Skin epidermis (tissue), 12 donors: ENCODE data around the gene SERTAD1.
"Not testable (repeated sequence)": the region's sequence is repeated elsewhere in the genome, so short reads cannot be mapped to it uniquely, and the experiment has no call there.

Source experiments
- H3K27ac ChIP-seq, 21 experiments: fragments of 200-600 bp; sonication (generic) in 11 of 21; one replicate each; pipeline ENCODE4 v1.5.0; 2020; ENCODE audit warnings: mild to moderate bottlenecking in 3 of 21, inconsistent platforms in 2 of 21, moderate library complexity in 2 of 21
- H3K4me3 ChIP-seq, 7 experiments: fragments of 200-600 bp; sonication (generic) in 2 of 7; one replicate each; pipeline ENCODE4 v1.5.0; 2020; ENCODE audit warnings: inconsistent platforms in 2 of 7, mild to moderate bottlenecking in 2 of 7, moderate library complexity in 1 of 7

SERTAD1 gene

DNA sequence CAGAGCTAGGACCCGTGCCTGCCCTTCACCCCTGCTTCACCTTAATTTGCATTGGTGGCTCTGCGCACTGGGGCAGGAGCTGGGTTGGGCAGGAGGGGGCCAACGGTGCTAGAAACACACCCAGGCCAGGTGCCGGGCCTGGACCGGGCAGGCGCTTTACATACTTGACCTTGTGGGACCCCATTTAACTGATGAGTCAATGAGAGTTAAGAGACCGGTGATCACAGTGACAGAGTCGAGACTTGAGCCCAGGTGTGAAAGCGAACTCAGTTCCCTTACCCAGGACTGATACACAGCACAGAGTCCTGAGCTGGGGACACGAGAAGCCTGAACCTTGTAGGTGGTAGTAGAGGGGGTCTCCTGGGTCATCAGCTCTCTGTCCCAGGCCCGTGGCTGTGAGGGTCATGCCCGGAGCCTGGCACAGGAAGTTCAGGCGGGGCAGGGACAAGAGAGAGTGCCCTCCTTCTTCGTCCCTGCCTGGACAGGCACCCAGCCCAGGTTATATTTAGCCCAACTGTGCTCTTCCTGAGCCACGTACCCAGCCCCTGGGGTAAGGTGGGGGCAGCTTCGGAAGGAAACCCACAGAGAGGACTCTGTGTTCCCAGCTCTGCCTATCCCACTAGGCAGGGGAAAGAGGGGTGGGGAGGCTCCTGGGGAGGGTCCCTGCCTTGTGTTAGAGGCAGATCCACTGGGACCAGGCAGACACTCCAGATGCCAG is 14.5 kb downstream of the SERTAD1 start:
- H3K27ac ChIP-seq: peak overlapping the region in 5 of 21 experiments; percentile 11 to 55 (median 36)

DNA sequence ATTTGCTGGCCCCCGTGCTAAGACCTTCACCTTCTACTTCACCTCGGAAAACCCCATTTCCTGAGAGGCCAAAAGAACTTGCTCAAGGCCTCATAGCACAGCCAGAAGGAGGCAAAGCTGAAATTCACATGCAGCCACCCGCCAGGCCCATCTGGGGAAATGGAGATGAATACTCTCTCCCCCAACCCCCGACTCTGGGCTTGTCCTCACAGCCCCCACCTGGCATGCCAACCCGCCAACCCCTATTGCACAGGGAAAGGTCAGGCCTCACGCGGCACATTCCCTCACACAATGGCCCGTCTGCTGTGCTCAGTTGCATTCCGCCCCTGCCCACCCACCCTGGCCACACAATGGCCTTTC is 15.8 kb downstream of the SERTAD1 start:
- no peak overlapping the region for H3K27ac ChIP-seq
- no peak overlapping the region for H3K4me3 ChIP-seq

More for the DNA sequence above, 14.5 kb downstream of the SERTAD1 start:
- H3K4me3 ChIP-seq: no peak overlapping the region

DNA sequence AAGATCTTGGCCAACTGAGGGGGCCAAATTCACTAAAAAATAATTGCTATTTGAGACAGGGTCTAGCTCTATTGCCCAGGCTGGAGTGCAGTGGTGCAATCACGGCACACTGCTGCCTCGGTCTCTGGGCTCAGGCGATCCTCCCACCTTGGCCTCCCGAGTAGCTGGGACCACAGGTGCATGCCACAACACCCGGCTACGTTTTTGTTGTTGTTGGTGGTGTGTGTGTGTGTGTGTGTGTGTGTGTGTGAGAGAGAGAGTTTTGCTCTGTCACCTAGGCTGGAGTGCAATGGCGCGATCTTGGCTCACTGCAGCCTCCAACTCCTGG is 17.2 kb downstream of the SERTAD1 start:
- not testable (repeated sequence) for H3K4me3 ChIP-seq, H3K27ac ChIP-seq

DNA sequence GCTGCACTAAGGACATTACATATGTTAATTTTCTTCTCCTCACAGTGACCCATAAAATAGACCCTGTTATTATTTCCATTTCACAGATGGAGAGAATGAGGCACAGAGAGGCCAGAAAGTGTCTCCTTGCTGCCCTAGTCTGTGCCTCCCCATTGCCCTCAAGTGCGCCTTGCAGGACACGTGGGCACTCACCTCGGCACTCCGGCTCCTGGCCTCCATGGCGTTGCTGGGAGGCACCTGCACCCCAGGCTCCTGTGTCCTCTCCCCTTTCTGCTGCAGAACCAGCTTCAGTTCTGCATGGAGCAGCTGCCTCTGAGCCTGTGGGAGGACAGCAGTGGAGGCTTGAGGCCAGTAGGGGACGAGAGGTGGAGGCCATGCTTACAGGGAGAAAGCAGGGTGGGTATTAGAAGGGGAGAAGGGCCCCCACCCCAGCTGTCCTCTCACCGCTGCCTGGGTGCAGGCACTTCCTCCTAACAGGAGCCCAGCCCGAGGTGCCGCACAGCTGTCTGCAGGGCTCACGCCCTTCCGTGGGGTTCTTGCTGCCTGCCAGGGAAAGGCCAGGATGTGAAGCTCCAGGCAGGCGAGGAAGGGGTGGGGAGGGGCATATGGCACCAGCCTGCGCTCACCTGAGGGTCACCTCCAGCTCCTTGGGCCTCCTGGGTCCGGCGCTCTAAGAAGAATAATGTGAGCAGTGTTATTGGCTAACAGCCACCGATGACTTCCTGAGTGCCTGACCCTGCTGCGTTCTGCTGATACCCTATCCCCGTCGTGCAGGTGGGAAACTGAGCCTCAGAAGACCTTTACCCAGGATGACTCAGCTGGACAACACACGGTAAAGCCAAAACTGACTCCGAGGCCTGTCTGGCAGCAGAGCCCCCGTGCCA is 17.8 kb downstream of the SERTAD1 start:
- Histone ChIP-seq H3K4me3 (no peak overlapping the region), H3K27ac (no peak overlapping the region)

DNA sequence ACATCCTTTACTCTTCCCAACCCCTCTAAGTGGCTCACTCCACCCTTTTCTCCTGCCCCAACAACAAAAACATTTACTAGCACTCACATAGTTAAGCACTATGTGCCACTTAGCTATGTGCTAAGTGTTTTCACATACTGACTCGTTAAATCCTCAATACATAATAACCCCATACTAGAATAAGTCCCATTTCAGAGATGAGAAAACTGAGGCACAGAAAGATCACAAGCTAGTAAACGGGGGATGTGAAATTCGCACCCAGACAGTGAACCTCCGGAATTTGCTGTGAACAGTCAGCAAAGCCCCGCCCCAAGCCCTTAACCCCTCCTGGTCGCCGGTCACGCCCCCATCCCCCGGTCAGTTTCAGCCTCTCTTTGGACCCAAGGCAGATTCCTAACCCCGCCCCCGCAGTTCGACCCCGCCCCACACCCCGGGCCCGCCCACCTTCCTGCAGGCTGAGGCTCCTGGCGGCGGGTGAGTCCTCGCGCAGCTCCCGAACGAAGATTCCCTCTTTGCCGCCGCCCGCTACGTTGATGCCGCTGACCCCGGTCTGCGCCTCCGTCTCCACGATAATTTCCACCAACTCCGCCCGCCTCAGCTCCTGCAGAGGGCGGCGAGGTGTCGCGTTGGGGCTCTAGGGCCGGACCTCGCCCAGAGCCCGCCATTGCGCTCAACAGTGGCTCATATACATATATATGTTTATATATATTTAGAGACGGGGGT is 22.4 kb downstream of the SERTAD1 start:
- Histone ChIP-seq H3K27ac (peak overlapping the region in 19 of 21 experiments; percentile 0 to 85 (median 71)), H3K4me3 (peak overlapping the region; percentile 35 to 63 (median 56))

DNA sequence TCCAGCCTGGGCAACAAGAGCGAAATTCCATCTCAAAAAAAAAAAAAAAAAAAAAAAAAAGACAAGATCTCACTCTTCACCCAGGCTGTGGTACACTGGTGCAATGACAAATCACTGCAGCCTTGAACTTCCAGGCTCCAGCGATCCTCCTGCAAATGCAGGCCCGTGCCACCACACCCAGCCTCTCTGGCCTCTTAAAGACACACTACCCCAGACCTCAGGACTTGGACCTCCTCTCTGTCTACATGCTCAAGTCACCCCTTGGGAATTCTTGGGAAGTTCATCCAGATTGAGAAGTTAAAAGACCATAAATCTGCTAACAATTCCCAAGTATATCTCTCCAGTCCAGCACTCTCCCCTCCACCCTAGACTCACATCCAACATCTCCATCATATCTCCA is 25.2 kb downstream of the SERTAD1 start:
- Histone ChIP-seq H3K27ac (no peak overlapping the region), H3K4me3 (no peak overlapping the region)

DNA sequence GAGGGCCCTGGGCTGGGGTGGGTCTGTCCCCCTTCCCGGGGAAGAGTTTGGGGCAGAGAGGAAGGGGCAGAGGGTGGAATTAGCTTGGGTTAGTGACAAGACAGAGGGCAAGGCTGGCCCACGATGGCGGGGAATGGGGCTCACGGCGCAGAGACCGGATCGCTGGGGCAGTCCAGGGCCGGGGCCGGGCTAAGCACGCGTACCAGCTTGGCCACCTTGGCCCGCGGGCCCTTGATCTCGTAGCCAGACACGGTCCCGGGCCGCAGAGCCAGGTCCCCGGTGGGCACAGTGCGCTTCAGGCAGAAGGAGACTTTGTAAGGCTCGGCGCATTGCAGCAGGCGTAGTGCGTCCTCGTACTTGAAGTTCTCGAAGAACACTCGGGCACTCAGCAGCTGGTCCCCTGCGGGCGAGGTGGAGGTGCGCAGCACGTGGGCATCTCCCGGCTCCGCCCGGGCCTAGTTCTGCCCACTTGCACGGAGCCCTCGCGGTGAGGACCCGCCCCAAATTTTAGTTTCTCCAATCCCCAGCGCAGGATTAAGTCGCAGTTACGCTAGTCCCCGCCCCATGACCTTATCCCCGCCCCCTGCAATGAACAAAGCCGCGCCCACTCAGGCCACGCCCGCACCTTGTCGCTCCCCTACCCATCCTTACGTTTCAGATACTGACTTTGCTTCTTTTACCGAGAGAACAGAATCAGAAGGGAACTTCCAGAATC is 27.2 kb downstream of the SERTAD1 start:
- peak overlapping the region in 1 of 21 experiments; percentile 20 for H3K27ac ChIP-seq
- peak overlapping the region in 1 of 7 experiments; percentile 19 for H3K4me3 ChIP-seq

DNA sequence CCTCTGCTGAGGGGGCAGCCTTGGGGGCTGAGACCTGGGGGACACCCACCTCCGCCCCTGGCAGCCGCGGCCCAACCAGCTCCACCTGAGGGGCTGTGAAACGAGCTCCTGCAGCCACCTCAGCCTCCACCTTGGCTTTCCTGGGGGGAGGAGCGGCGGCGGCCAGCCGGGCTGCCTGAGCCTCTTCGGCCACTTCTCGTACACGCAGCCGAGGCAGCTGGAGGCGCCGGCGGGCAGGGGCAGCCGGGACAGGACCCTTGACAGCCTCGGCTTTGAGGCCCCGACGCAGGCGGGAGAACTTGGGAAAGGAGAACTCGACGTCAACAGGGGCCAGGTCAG is 28.3 kb downstream of the SERTAD1 start:
- Histone ChIP-seq H3K4me3 (no peak overlapping the region), H3K27ac (no peak overlapping the region)

DNA sequence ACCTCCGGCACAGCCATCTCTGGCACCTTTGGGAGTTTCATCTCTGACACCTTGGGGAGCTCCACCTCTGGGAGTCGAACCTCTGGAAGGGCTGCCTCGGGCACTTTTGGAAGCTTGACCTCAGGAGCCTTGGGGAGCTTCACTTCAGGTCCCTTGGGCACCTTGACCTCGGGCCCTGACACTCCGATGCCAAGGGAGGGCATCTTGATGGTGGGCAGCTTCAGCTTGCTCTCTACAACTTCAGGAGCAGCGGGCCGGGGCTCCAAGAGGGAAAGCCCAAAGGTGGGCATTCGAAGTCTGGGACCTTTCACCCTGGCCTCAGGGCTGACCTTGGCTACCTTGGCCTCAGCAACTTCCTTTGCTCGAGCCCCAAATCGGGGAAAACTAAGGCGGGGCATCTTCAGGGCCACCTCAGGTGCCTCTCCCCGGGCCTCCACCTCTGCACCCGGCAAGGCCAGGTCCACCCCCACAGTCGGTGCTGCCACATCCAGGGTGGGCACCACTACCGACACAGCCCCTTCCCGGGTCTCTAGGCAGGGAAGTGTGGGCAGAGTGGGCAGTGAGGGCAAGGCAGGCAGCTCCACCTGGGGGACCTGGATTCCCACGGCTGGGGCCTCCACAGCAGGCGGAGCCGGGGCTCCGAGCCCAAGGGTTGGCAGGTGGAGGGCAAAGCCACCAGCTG is 28.8 kb downstream of the SERTAD1 start:
- H3K27ac ChIP-seq: no peak overlapping the region
- H3K4me3 ChIP-seq: no peak overlapping the region

DNA sequence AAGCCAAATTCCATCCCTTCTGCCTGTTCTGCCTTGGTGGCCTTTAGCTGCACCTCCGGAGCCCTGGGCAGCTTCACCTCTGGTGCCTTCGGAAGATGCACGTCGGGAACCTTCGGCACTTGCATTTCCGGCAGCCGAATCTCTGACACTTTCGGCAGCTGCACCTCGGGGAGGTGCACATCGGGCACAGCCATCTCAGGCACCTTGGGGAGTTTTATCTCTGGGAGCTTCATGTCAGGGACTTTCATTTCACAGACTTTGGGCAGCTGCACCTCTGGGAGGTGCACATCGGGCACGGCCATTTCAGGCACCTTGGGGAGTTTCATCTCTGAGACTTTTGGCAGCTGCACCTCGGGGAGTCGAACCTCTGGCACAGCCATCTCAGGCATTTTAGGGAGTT is 29.8 kb downstream of the SERTAD1 start:
- Histone ChIP-seq H3K4me3 (no peak overlapping the region), H3K27ac (no peak overlapping the region)

DNA sequence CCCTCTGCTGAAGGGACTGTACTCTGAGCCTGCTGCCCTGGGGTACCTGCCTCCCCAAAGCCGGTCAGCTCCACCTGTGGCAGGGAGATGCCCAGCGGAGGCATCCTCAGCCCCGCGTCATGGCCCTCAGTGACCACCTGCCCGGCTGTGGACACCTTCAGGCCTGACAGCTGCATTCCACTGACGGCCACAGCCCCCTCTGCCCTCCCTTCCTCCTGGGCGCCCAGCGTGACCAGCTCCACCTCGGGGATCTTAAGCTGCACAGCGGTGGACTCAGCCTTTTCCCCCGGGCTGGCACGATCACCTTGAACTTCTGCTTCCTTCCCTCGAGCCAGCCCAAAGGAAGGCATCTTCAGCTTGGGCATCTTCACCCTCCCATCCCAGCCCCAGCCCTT is 31.0 kb downstream of the SERTAD1 start:
- Histone ChIP-seq H3K27ac (no peak overlapping the region), H3K4me3 (no peak overlapping the region)

DNA sequence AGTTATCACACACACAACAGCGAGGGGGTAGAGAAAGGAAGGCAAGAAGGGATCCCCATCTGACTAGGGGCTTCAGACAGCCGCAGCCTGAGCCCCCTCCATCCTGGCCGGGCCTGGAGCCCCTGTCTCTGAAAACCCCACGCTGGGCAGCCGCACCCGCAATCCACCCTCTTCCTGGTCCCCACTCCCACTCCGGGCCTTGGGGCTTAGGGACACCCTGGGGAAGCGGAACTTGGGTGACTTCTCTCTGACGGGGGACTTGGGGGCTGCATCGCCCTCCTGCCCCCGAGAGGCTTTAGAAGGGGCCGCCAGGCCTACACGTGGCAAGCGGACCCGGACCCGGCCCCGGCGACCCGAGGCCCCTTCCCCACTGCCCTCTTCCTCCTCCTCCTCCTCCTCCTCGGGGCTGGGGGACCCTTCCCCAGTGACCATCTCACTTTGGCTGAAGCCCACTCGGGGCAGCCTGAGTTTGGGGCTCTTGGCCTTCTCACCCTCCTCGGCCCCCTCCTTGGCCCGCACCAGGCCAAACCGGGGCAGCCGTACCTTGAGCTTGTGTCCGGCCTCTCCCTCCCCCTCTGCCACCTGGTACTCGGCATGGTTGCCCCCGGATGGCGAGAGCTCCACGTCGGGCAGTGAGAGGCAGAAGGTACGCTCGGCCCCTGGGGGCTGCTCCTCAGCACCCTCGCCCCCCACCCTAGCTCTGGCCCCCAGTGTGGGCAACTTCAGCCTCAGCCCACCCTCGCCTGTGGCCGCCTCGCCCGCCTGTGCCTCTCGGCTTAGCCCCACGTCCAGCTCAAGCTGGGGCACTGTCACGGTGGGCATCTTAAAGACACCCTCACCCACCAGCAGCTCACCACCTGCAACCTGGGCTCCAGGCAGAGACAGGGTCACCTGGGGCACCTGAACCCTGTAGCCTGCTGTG is 31.6 kb downstream of the SERTAD1 start:
- Histone ChIP-seq H3K27ac (no peak overlapping the region), H3K4me3 (no peak overlapping the region)

DNA sequence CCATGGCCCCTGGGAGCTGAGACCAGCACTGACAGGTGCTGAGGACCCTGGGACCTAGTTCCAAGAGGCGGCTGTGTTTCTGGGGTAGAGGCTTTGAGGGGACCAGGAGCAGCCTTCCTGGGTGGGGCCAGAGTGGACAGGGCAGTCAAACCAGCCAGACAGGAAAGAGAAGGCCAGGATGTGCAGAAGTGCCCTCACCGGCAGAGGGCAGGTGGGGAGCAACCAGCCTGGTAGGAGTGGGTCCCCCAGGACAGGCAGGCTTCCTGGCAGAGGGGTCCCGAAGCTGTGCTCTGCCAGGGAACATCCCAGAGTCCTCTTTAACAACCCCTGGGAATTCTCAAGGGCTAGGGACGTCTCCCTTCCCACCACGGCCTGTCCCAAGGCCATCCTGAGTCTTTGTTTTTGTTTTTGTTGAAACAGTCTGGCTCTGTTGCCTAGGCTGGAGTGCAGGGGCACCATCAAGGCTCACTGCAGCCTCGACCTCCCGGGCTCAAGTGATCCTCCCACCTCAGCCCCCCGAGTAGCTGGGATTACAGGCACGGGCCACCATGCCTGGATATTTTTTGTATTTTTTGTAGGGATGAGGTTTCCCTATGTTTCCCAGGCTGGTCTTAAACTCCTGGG is 32.8 kb downstream of the SERTAD1 start:
- H3K27ac ChIP-seq: peak overlapping the region in 3 of 21 experiments; percentile 17 to 30 (median 21)
- H3K4me3 ChIP-seq: no peak overlapping the region

DNA sequence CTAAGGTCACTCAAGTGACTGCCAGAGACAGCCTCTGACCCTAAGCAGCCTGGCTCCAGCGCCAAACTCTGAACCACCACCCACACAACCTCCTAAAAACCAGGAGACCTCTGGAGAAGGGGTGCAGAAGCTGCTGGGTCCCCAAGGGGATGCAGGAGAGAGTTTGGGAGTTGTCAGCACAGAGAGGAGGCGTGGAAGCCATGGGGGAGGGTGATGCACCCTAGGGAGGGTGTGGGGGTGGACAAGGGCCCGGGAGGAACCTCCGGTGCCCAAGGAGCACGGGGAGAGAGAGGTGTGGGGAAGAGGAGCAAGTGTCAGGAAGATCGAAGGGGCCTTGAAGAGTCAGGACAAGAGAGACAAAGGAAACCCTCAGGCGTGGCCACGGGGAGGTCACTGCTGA is 33.7 kb downstream of the SERTAD1 start:
- no peak overlapping the region for H3K4me3 ChIP-seq
- H3K27ac ChIP-seq: peak overlapping the region in 1 of 21 experiments; percentile 21

DNA sequence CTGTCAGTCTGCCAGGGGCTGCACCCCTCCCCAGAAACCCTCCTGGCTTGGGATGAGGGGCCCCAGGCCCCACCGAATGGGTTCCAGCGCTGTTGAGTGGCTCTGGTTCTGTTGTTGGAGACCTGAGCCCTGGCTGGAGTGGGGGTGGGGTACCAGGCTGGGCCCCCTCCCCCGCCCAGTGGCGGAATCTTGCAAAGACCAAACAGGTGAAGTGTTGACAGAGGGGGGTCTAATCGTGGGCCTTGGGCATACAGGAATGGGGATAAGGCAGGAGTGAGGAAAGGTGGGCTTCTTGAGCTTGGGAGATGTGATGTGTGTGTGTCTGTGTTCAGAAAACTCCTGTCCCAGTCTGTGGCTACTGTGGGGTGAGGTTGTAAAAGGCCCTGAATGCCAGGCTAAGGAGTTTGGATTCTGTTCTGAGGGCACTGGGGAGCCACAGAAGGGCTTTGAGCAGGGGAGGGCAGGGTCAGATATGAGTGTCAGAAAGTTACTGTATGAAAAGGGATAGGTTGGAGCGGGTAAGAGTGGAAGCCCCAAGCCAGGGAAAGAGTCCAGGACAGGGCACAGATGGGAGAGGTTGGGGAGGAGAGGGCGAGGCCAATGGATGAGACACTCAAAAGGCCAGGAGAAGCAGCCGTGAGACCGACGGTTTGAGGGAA is 35.6 kb downstream of the SERTAD1 start, which contains the start of gene HIPK4:
TSS of gene HIPK4 (minus strand) at position 98 of the 659 bp plus-strand sequence. CDS start 279 bp downstream, outside the sequence.
- H3K4me3 ChIP-seq: no peak within 1 kb of the TSS
- no peak within 1 kb of the TSS for H3K27ac ChIP-seq

DNA sequence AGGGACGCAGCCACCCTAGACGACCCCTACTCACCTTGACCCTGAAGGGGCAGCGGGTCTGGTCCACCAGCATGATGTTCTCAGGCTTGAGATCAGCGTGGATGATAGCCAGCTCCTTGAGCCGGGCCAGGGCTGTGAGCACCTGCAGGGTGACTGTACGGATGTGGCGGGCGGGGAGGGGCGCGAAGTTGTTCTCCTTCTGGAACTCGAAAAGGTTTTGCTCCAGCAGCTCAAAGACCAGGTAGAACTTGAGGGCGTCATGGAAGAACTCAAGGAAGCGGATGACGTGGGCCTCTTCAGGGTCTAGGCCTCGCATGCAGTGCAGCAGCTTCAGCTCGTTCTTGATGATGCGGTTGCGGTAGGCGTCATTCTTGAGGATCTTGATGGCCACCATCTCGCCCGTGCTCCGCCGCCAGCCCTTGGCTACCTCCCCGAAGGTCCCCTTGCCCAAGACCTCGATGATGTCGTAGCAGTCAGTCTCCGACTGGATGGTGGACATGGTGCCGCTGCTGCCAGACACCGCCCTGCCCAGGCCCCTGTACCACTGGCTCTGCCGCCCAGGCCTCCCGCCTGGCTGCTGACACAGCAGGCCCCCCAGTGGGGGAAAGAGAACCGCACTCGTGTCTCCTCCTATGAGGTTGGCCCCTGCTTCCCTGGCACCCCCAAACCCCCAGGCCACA is 36.2 kb downstream of the SERTAD1 start:
- Histone ChIP-seq H3K27ac (no peak overlapping the region), H3K4me3 (no peak overlapping the region)

DNA sequence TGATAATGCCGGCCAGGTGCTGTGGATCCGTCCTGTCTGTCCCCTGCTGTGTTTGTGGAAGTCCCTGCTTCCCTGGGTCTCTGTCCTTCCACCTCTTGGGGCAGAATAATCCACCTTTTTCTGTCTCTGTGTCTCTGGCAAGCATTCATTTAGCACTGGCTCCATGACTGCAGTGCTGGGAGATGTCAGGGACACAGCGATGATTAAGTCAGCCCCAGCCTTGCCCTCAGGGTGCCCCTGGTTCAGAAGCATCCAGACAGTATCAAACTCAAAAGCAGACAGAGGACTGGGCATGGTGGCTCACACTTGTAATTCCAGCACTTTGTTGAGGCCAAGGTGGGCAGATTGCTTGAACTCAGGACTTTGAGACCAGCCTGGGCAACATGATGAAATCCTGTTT is 37.3 kb downstream of the SERTAD1 start:
- Histone ChIP-seq H3K27ac (no peak overlapping the region), H3K4me3 (no peak overlapping the region)
